HG02678 (cell line): ENCODE results near the gene SKAP2.

Experiments used
- ATAC-seq: cut with Tn5 transposase; IDR thresholded peaks from one replicate; pipeline ENCODE4 v1.9.1; 2021; ENCODE audit warnings: mild to moderate bottlenecking, moderate library complexity; ENCODE audit not compliant: unreplicated experiment

SKAP2 gene

GRCh38 chr7:26779978-26780595 is 84.3 kb downstream of the SKAP2 start:
- no peak for ATAC-seq

DNA sequence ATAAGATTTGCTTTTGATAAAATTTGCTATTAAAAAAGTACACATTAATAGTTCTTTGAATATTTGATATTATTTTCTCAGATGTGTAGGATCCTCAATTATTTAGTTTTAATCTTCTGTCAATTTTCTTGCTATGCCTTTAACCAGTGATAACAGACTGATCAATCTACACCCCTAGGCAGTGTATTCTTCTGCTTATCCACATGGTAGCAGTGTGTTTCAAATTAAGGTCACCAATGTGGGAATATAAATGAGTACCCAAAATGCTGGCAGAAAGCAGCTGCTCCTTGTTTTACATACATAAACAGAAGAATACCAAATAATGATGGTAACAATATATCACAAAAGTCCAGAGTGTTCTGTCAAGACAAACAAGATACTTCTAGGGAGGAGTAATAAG is 87.0 kb downstream of the SKAP2 start:
- ATAC-seq: no peak

DNA sequence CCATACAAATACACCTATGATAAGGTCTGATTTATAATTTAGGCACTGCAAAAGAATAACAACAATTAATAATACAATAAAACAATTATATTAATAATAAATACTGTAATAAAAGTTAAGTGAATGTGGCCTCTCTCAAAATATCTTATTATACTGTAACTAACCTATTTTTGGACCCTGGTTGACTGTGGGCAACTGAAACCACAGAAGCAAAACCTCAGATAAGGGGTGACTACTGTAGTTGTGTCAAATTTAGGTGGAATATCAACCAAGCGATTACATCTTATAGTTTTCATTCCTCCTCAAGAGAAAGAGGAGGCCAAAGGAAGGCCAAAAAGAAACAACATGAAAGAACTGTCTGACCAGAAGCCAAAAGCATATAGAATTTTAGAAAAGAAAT is 103.9 kb downstream of the SKAP2 start:
- no peak for ATAC-seq

DNA sequence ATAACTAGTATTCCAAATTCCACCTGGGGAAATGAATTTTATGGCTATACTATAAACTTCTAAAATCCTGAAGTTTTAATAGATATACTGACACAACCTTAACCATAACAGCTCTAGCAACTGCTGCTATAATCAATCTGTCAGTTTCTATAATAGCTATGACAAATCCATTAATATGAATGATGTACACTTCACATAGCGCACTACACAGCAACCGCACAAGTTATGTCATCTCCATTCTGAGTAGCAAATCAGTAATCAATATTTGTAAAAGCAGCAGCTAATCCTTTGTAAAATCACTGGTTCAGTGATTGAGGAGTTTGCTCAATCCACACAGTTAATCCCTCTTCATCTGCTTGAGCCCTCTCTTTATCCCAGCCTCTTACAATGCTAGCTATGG is 105.3 kb downstream of the SKAP2 start:
- no peak for ATAC-seq

DNA sequence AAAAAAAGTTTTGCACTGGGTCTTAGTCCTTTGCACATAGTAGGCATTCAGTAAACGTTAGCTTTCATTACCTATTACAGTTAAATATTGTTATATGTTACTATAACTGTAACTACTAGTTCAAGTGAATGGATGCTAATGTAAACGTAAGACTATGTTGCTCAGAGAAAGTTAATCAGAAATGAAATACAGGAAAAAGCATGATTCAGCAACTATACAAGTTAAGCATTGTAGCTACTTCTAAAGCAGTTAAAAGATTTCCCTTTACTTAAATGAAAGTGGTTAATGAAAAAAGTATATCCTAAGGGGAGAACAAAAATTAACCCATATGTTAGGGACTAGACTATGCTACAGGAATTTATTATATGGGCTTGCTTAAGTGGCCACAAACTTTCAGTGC is 121.2 kb downstream of the SKAP2 start:
- no peak for ATAC-seq

GRCh38 chr7:26735976-26736600 is 128.3 kb downstream of the SKAP2 start:
- no peak for ATAC-seq

GRCh38 chr7:26729150-26729775 is 135.1 kb downstream of the SKAP2 start:
- no peak for ATAC-seq

- no peak for ATAC-seq
Measured at GRCh38 chr7:26726051-26726450, 138.3 kb downstream of the SKAP2 start.

GRCh38 chr7:26724795-26725194 is 139.6 kb downstream of the SKAP2 start:
- ATAC-seq: no peak

GRCh38 chr7:26723129-26723528 is 141.3 kb downstream of the SKAP2 start:
- no peak for ATAC-seq

DNA sequence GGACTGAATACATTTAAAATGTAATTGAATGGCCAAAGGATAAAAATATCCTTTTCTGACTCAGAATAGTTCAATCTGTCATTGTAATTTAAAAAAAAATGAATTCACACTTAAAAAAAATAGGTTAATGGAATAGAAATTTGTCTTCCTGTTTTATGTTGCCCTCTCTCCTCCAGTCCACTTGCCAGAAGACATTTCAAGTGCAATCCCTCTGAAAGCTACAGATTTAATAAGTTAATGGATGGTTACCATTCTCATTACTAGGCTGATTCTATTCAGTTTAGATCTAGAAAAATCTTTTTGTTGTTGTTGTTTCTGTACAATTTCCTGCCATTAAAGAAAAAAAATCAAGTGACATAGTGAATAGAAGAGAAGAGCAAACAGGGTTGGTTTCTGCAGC is 142.9 kb downstream of the SKAP2 start:
- ATAC-seq: no peak

DNA sequence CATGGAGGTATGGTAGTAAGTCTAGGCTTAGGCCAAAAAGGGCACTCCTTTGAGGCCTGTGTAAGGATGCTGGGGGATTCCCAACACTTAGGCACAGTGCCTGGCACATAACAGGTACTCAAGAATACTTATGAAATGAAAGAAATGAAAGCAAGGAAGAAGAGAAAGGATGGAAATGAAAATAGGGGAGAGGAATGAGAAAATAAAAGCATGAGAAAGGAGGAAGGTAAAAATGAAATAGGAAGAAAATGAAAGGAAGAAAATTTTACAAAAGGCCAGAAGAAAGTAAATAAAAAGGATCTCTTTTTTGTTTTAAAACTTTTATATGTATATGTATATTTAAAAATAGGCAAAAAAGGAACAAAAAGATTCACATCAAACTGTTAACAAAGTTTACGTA is 146.3 kb downstream of the SKAP2 start:
- no peak for ATAC-seq

GRCh38 chr7:26714438-26714837 is 150.0 kb downstream of the SKAP2 start:
- ATAC-seq: no peak

DNA sequence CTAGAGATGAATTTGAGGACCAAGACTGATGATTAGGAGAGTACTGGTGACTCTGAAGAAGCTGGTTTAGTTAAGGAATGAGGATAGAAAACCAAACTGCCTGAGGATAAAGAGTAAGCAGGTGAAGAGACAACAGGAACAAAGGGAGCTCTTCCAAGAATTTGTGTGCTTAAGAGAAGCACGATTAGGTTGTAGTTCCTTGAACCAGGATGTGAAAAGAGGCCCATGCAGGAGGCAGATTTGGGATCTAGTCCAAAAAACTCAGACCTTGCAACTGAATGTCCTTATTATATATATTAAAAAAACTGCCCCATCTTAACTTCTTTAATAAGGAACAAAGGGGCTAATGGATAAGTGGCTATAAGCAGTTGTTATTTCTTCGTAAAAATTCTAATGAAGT is 150.4 kb downstream of the SKAP2 start:
- no peak for ATAC-seq

- no peak for ATAC-seq
Measured at GRCh38 chr7:26709210-26709990, 155.0 kb downstream of the SKAP2 start.

DNA sequence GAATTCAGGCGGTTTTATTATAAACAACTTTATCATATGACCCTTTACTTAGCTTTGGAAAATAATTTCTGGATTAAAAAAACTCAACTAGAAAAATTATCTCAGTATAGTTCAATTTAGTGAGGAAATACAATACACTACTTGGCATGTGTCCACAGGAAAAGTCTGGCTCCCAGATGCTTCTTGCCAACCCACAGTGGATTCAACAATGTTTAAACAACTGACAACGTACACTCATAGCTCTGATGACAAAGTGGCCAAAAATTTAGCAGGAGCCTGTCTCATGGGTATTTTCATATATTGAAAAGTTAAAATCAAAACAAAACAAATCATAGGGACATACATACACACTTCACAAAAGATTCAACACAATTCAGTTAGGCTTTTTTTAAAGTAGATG is 158.8 kb downstream of the SKAP2 start:
- no peak for ATAC-seq

DNA sequence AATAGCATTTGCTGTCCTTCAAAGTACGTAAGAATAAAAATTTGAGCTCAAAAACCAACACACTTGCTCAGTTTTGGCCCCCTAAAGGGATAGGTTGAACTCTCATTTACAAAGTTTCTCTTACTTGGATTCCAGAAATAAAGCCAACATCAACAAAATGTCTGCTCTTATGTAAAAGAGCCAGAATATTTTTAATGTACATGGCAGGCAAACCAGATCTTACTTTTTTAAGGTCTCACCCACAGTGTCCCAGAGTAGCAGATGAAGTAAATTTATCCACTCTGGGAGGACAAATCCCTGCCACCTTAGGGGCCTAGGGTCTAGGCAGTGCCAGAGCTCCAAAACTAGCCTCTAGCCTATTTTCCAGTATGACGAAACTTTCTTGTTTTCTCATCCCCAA is 159.6 kb downstream of the SKAP2 start:
- no peak for ATAC-seq

DNA sequence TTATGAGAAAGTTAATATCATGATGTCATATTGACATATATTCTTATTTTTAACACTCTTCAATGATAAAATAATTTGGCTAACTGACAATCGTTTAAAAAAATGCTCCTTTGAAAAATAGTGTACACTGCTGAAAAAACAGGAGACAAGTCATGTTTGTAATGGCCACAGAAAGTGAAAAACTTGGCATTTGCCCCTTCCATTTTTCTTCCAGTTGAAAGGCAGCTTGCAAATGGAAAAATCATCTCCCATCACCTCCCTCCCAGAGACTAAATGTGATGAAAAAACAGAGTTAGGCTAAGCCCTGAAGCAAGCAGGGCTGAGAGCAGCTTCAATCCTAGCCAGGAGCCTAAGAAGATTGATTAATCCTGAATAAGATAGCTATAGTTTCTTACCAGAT is 160.4 kb downstream of the SKAP2 start:
- no peak for ATAC-seq

DNA sequence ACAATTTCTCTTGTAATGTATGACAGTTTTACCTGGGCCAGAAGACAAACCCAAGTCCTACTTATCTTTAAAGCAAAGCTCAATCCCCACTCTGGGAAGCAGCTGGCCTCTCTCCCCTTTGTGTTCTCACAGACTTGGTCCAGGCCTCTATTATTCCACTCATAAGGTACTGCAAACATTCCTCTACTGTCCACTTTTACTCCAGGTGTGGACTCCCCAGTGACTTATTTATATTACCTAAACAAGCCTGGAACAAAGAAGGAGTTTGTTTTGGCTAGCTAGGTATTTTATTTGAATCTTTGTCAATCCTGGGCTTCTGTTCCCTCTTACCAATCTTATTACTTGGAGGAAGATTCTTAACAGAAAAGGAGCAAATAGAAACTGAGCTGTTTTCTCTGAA is 163.5 kb downstream of the SKAP2 start:
- no peak for ATAC-seq

GRCh38 chr7:26700386-26700785 is 164.0 kb downstream of the SKAP2 start:
- ATAC-seq: no peak

- no peak for ATAC-seq
Measured at GRCh38 chr7:26699766-26700165, 164.6 kb downstream of the SKAP2 start.

- ATAC-seq: no peak
Measured at GRCh38 chr7:26698806-26699205, 165.6 kb downstream of the SKAP2 start.
